SK-N-SH (cell line): ENCODE results near the gene SLC6A20.

ENCODE experiments used
- CTCF ChIP-seq: fragments of 200-600 bp; sonication (generic); IDR thresholded peaks from 2 replicates; pipeline ENCODE4 v1.6.1; 2017; ENCODE audit warnings: antibody characterized with exemption, mild to moderate bottlenecking, moderate library complexity
- EZH2phosphoT487 ChIP-seq: fragments of 200-600 bp; sonication (generic); IDR thresholded peaks from 2 replicates; pipeline ENCODE4 v1.6.1; 2017; ENCODE audit warnings: low read depth, mixed run types, mild to moderate bottlenecking, antibody characterized with exemption, moderate library complexity, borderline replicate concordance
- FOSL2 ChIP-seq: IDR thresholded peaks from 2 replicates; pipeline ENCODE4 v1.4.0; 2012; ENCODE audit warnings: low read depth, mild to moderate bottlenecking, moderate library complexity, borderline replicate concordance
- GABPA ChIP-seq: IDR thresholded peaks from 2 replicates; pipeline ENCODE4 v1.4.0; 2012; ENCODE audit warnings: low read depth, mild to moderate bottlenecking
- MXI1 ChIP-seq: IDR thresholded peaks from 2 replicates; pipeline ENCODE4 v1.6.1; 2012; ENCODE audit warnings: mild to moderate bottlenecking, low read depth, low read length, improper control_type of control experiment
- POLR2AphosphoS5 ChIP-seq: IDR thresholded peaks from 2 replicates; pipeline ENCODE4 v1.6.1; 2012; ENCODE audit warnings: low read depth, low read length
- REST ChIP-seq: IDR thresholded peaks from 2 replicates; pipeline ENCODE4 v1.6.1; 2012; ENCODE audit warnings: mild to moderate bottlenecking, low read depth, low read length, moderate library complexity
- TAF1 ChIP-seq: IDR thresholded peaks from 2 replicates; pipeline ENCODE4 v1.6.1; 2012; ENCODE audit warnings: low read depth, mild to moderate bottlenecking, low read length, moderate library complexity, borderline replicate concordance
- ZBTB33 ChIP-seq: IDR thresholded peaks from 2 replicates; pipeline ENCODE4 v1.4.0; 2012; ENCODE audit warnings: low read depth, borderline replicate concordance

GRCh38 chr3:45776611-45777010 lies 19.7 kb downstream of the SLC6A20 start:
- no peak for TF ChIP-seq REST
- TF ChIP-seq EZH2phosphoT487 = no peak
- no peak for TF ChIP-seq CTCF
- TF ChIP-seq GABPA = no peak
- no peak for TF ChIP-seq MXI1
- TF ChIP-seq TAF1 = no peak
- TF ChIP-seq ZBTB33 = no peak
- no peak for TF ChIP-seq FOSL2
- TF ChIP-seq POLR2AphosphoS5 = no peak
